Thyroid gland (tissue), 4 donors: Measurements from ENCODE around the gene TMEM184C. TPM values are rescaled to one million over a fixed set of nuclear protein-coding genes. Genes with fewer than 3 reads are reported as not detected.

Experiments
- DNase-seq, 2 donors: peaks; one replicate each; pipeline ENCODE4 v3.0.0-alpha.2; 2019
- H3K27ac ChIP-seq, 3 donors: fragments of 200-600 bp; sonication (generic); 1 replicate in 2 of 3; 2 replicates in 1 of 3; pipeline ENCODE4 v1.5.1; 2016 to 2019; ENCODE audit warnings: mild to moderate bottlenecking in 1 of 3, moderate library complexity in 1 of 3
- H3K27me3 ChIP-seq: fragments of 200-600 bp; sonication (generic); one replicate; pipeline ENCODE4 v1.5.1; 2019
- H3K36me3 ChIP-seq, 2 donors: fragments of 200-600 bp; sonication (generic); one replicate each; pipeline ENCODE4 v1.5.1; 2016 to 2019
- H3K4me1 ChIP-seq, 2 donors: fragments of 200-600 bp; sonication (generic); one replicate each; pipeline ENCODE4 v1.5.1; 2017 to 2019
- H3K4me3 ChIP-seq, 3 donors: fragments of 200-600 bp; sonication (generic); replicated peaks in 1 of 3; 1 replicate in 2 of 3; 2 replicates in 1 of 3; pipeline ENCODE4 v1.5.1; 2016; ENCODE audit warnings: mild to moderate bottlenecking in 1 of 3
- H3K9me3 ChIP-seq: fragments of 200-600 bp; sonication (generic); one replicate; pipeline ENCODE4 v1.5.1; 2017
- CTCF ChIP-seq, 6 experiments: fragments of 200-600 bp in 3 of 6; fragments of 450-650 bp in 3 of 6; sonication (generic) in 3 of 6; IDR thresholded peaks; one replicate each; pipeline ENCODE4 v1.5.1; 2016 to 2019; ENCODE audit warnings: antibody characterized with exemption in 6 of 6, mild to moderate bottlenecking in 2 of 6, inconsistent platforms in 1 of 6, moderate library complexity in 1 of 6
- POLR2A ChIP-seq, 2 donors: fragments of 450-650 bp; IDR thresholded peaks; one replicate each; pipeline ENCODE4 v1.6.1; 2017; ENCODE audit warnings: antibody characterized with exemption in 2 of 2, mild to moderate bottlenecking in 2 of 2, moderate library complexity in 1 of 2
- WGBS, 2 donors: methylation state at CpG; one replicate each; pipeline ENCODE4 v1.1.5; 2017; 5-methylcytosine and 5-hydroxymethylcytosine counted together
- intact Hi-C: fragments of 100-400 bp; cut with DNase I; formaldehyde crosslinking; loops from one replicate; pipeline ENCODE4 v1.15.1; 2023
- total RNA-seq, 4 donors: library from RNA; depleted of rRNA; stranded (reverse); fragments of >200 nt; gene quantifications; one replicate each; pipeline ENCODE4 v1.2.3, GENCODE V29; 2016

TMEM184C gene
- total RNA-seq, result 10 to 100 TPM; 69.6 to 98.5 (median 82.5) TPM

DNA sequence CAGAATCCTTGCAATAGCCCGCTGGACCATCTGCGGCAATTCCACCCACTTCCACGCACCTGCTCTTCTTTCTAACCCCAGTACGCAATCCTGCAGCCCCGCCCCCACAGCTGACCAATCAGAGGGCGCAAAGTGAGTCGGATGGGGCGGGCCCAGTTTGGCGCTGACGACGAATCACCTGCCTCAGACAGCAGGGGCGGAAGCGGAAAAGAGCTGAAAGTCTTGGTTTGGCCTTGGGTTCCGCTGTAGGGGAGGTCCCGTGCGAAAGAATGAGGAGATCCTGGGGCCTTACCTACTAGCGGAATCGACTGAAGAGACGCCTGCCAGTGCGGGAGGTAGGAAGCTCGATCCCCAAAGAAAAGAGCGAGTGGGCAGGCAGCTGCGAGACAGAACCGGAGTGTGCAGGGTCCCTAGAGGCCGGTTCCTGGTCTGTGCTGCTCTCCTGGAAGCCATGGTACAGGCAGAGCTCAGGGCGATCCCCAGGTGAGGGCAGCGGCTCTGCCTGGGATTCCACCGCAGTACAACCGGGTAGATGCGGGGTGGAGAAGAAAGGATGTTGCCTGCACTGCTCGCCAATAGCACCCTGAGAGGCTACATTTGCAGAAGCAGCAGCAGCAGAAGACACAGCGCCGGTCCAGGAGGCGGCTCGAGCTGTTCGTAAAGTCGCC, at the start of gene TMEM184C:
Gene TMEM184C, plus strand, starts transcription at position 225 of the 668 bp plus-strand sequence. CDS start 560 bp downstream, outside the sequence.
- WGBS, 2 donors, result 0% methylated on average over 32 to 36 of the region's 37 CpGs
- no peaks in the 10 kb centered on the region for H3K9me3 ChIP-seq
- H3K36me3 ChIP-seq, result no peaks in the 10 kb centered on the region
- peak in 2 of 6 experiments; percentile 24 to 28 for TF ChIP-seq CTCF (IDR thresholded peaks at IDR 0.05)
- peak in 1 of 2 donors; percentile 94 for TF ChIP-seq POLR2A (IDR thresholded peaks at IDR 0.05)
- intact Hi-C loops, result no loop called here
- H3K27me3 ChIP-seq, result no peaks in the 10 kb centered on the region
- DNase-seq, result peak; percentile 99 to 100
- peak within 1 kb of the TSS; percentile 54 to 86 (median 75) for H3K4me3 ChIP-seq
- H3K4me1 ChIP-seq, result peaks cover 22 to 37% of the 10 kb centered on the region in 2 donors
- H3K27ac ChIP-seq, result peak within 1 kb of the TSS; percentile 71 to 90 (median 85)

GRCh38 chr4:147570616-147571015, 46.6 kb upstream of the TMEM184C start:
- DNase-seq, result no peak
- no peaks in the 10 kb centered on the region for H3K27me3 ChIP-seq
- intact Hi-C loops, result no loop called here
- WGBS, 2 donors, result 46 to 49% methylated on average over 4 of the region's 4 CpGs
- H3K9me3 ChIP-seq, result no peaks in the 10 kb centered on the region
- no peaks in the 10 kb centered on the region for H3K36me3 ChIP-seq
- TF ChIP-seq CTCF (IDR thresholded peaks at IDR 0.05) (peak in 1 of 6 experiments; percentile 8), POLR2A (IDR thresholded peaks at IDR 0.05) (no peak)
- H3K4me1 ChIP-seq, result no peaks in the 10 kb centered on the region
- H3K4me3 ChIP-seq, result no peak overlapping the region
- H3K27ac ChIP-seq, result no peak overlapping the region

GRCh38 chr4:147571036-147571770, 46.0 kb upstream of the TMEM184C start:
- no peak overlapping the region for H3K4me3 ChIP-seq
- no peaks in the 10 kb centered on the region for H3K36me3 ChIP-seq
- no peak for DNase-seq
- 68% methylated on average over 5 of the region's 5 CpGs for WGBS, 2 donors
- no peaks in the 10 kb centered on the region for H3K27me3 ChIP-seq
- intact Hi-C loops, result no loop called here
- no peak for TF ChIP-seq CTCF (IDR thresholded peaks at IDR 0.05)
- no peak for TF ChIP-seq POLR2A (IDR thresholded peaks at IDR 0.05)
- H3K9me3 ChIP-seq, result no peaks in the 10 kb centered on the region
- no peaks in the 10 kb centered on the region for H3K4me1 ChIP-seq
- no peak overlapping the region for H3K27ac ChIP-seq

GRCh38 chr4:147576084-147576483, 41.1 kb upstream of the TMEM184C start:
- WGBS, 2 donors, result 96 to 98% methylated on average over 3 of the region's 3 CpGs
- Histone ChIP-seq H3K9me3 (no peaks in the 10 kb centered on the region), H3K36me3 (no peaks in the 10 kb centered on the region), H3K27me3 (no peaks in the 10 kb centered on the region), H3K4me1 (no peaks in the 10 kb centered on the region), H3K4me3 (no peak overlapping the region), H3K27ac (no peak overlapping the region)
- intact Hi-C loops, result no loop called here
- DNase-seq, result no peak
- TF ChIP-seq CTCF (IDR thresholded peaks at IDR 0.05) (no peak), POLR2A (IDR thresholded peaks at IDR 0.05) (no peak)

DNA sequence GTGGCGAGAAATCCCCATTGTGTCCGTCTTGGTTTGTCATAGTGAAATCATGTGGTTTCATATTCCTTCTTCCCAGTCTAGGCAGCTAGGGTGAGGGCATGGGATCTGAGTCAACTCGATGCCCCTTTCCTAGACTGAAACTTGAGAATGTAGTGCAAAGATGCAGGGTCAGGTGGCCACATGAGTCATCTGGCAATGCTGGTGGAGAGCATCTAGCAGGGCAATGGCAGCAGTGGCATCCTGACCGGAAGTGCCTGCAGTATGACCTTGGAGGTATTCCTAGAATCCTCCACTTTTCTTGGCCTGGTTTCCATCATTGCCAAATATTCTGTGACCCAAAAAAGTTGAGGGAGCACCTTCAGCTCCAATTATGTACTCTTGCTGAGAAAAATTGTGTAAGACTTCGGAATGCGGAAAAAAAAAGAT, 39.1 kb upstream of the TMEM184C start:
- no peak overlapping the region for H3K4me3 ChIP-seq
- no peaks in the 10 kb centered on the region for H3K4me1 ChIP-seq
- H3K27ac ChIP-seq, result no peak overlapping the region
- 76 to 88% methylated on average over 6 of the region's 6 CpGs for WGBS, 2 donors
- intact Hi-C loops, result no loop called here
- TF ChIP-seq CTCF (IDR thresholded peaks at IDR 0.05), result no peak
- no peak for TF ChIP-seq POLR2A (IDR thresholded peaks at IDR 0.05)
- no peaks in the 10 kb centered on the region for H3K36me3 ChIP-seq
- no peaks in the 10 kb centered on the region for H3K27me3 ChIP-seq
- no peaks in the 10 kb centered on the region for H3K9me3 ChIP-seq
- peak in 1 of 2 donors; percentile 41 for DNase-seq
